Measurements from ENCODE around the gene RPL7L1.

Gene RPL7L1

GRCh38 chr6:42915732-42916131 is 36.3 kb downstream of the RPL7L1 start, which contains the start of gene PTCRA:
Gene PTCRA, plus strand, starts transcription at chr6:42916053. Its CDS starts 17 bp downstream, at chr6:42916070.
- H3K9ac ChIP-seq (ENCODE audit: low read depth, low read length) = no peak within 1 kb of the TSS

GRCh38 chr6:42916288-42916687 is 36.9 kb downstream of the RPL7L1 start:
- Histone ChIP-seq H3K4me3 (ENCODE audit: low read depth, low read length) (no peak overlapping the region), H3K9me3 (ENCODE audit: control insufficient read depth, insufficient read depth, low read length) (no peaks in the 10 kb centered on the region), H3K4me1 (ENCODE audit: control insufficient read depth, insufficient read depth, low read length) (no peaks in the 10 kb centered on the region), H3K36me3 (ENCODE audit: control insufficient read depth, insufficient read depth, low read length) (no peaks in the 10 kb centered on the region), H3K9ac (ENCODE audit: low read depth, low read length) (no peak overlapping the region), H3K27me3 (ENCODE audit: control insufficient read depth, insufficient read depth, low read length) (no peaks in the 10 kb centered on the region)

More at GRCh38 chr6:42915732-42916131, 36.3 kb downstream of the RPL7L1 start, which contains the start of gene PTCRA:
- H3K4me3 ChIP-seq (ENCODE audit: low read depth, low read length) = no peak within 1 kb of the TSS
- no peaks in the 10 kb centered on the region for H3K27me3 ChIP-seq (ENCODE audit: control insufficient read depth, insufficient read depth, low read length)
- H3K36me3 ChIP-seq (ENCODE audit: control insufficient read depth, insufficient read depth, low read length) = no peaks in the 10 kb centered on the region
- no peaks in the 10 kb centered on the region for H3K4me1 ChIP-seq (ENCODE audit: control insufficient read depth, insufficient read depth, low read length)
- H3K9me3 ChIP-seq (ENCODE audit: control insufficient read depth, insufficient read depth, low read length) = no peaks in the 10 kb centered on the region

- H3K9me3 ChIP-seq (ENCODE audit: control insufficient read depth, insufficient read depth, low read length) = no peaks in the 10 kb centered on the region
- H3K27me3 ChIP-seq (ENCODE audit: control insufficient read depth, insufficient read depth, low read length) = no peaks in the 10 kb centered on the region
- no peak overlapping the region for H3K4me3 ChIP-seq (ENCODE audit: low read depth, low read length)
- no peak overlapping the region for H3K9ac ChIP-seq (ENCODE audit: low read depth, low read length)
- H3K36me3 ChIP-seq (ENCODE audit: control insufficient read depth, insufficient read depth, low read length) = no peaks in the 10 kb centered on the region
- peaks cover 3% of the 10 kb centered on the region for H3K4me1 ChIP-seq (ENCODE audit: control insufficient read depth, insufficient read depth, low read length)
Observed at GRCh38 chr6:42921801-42922200, 42.4 kb downstream of the RPL7L1 start.

- Histone ChIP-seq H3K4me1 (ENCODE audit: control insufficient read depth, insufficient read depth, low read length) (peaks cover 3% of the 10 kb centered on the region), H3K9me3 (ENCODE audit: control insufficient read depth, insufficient read depth, low read length) (no peaks in the 10 kb centered on the region), H3K9ac (ENCODE audit: low read depth, low read length) (no peak overlapping the region), H3K27me3 (ENCODE audit: control insufficient read depth, insufficient read depth, low read length) (no peaks in the 10 kb centered on the region), H3K4me3 (ENCODE audit: low read depth, low read length) (no peak overlapping the region), H3K36me3 (ENCODE audit: control insufficient read depth, insufficient read depth, low read length) (no peaks in the 10 kb centered on the region)
Observed at GRCh38 chr6:42923666-42924065, 44.2 kb downstream of the RPL7L1 start.

GRCh38 chr6:42925248-42925857 is 45.9 kb downstream of the RPL7L1 start:
- Histone ChIP-seq H3K4me3 (ENCODE audit: low read depth, low read length) (peak overlapping the region; percentile 26), H3K9me3 (ENCODE audit: control insufficient read depth, insufficient read depth, low read length) (no peaks in the 10 kb centered on the region), H3K4me1 (ENCODE audit: control insufficient read depth, insufficient read depth, low read length) (peaks cover 3% of the 10 kb centered on the region), H3K27me3 (ENCODE audit: control insufficient read depth, insufficient read depth, low read length) (no peaks in the 10 kb centered on the region), H3K36me3 (ENCODE audit: control insufficient read depth, insufficient read depth, low read length) (no peaks in the 10 kb centered on the region), H3K9ac (ENCODE audit: low read depth, low read length) (peak overlapping the region; percentile 60)

- no peaks in the 10 kb centered on the region for H3K27me3 ChIP-seq (ENCODE audit: control insufficient read depth, insufficient read depth, low read length)
- H3K4me1 ChIP-seq (ENCODE audit: control insufficient read depth, insufficient read depth, low read length) = peaks cover 6% of the 10 kb centered on the region
- H3K9me3 ChIP-seq (ENCODE audit: control insufficient read depth, insufficient read depth, low read length) = no peaks in the 10 kb centered on the region
- H3K9ac ChIP-seq (ENCODE audit: low read depth, low read length) = peak within 1 kb of the TSS; percentile 94
- peaks cover under 1% of the 10 kb centered on the region for H3K36me3 ChIP-seq (ENCODE audit: control insufficient read depth, insufficient read depth, low read length)
- H3K4me3 ChIP-seq (ENCODE audit: low read depth, low read length) = peak within 1 kb of the TSS; percentile 77
Observed at GRCh38 chr6:42928986-42929820, 49.8 kb downstream of the RPL7L1 start, which contains the start of gene CNPY3. Gene CNPY3, plus strand, starts transcription at chr6:42929480. Its CDS starts 91 bp downstream, at chr6:42929571.

GRCh38 chr6:42929821-42930360 is 50.5 kb downstream of the RPL7L1 start:
- H3K4me3 ChIP-seq (ENCODE audit: low read depth, low read length) = peak overlapping the region; percentile 77
- peaks cover 4% of the 10 kb centered on the region for H3K36me3 ChIP-seq (ENCODE audit: control insufficient read depth, insufficient read depth, low read length)
- peaks cover 6% of the 10 kb centered on the region for H3K4me1 ChIP-seq (ENCODE audit: control insufficient read depth, insufficient read depth, low read length)
- no peaks in the 10 kb centered on the region for H3K9me3 ChIP-seq (ENCODE audit: control insufficient read depth, insufficient read depth, low read length)
- H3K9ac ChIP-seq (ENCODE audit: low read depth, low read length) = peak overlapping the region; percentile 94
- H3K27me3 ChIP-seq (ENCODE audit: control insufficient read depth, insufficient read depth, low read length) = no peaks in the 10 kb centered on the region

- peaks cover 17% of the 10 kb centered on the region for H3K36me3 ChIP-seq (ENCODE audit: control insufficient read depth, insufficient read depth, low read length)
- H3K9ac ChIP-seq (ENCODE audit: low read depth, low read length) = no peak overlapping the region
- H3K4me3 ChIP-seq (ENCODE audit: low read depth, low read length) = no peak overlapping the region
- no peaks in the 10 kb centered on the region for H3K9me3 ChIP-seq (ENCODE audit: control insufficient read depth, insufficient read depth, low read length)
- no peaks in the 10 kb centered on the region for H3K27me3 ChIP-seq (ENCODE audit: control insufficient read depth, insufficient read depth, low read length)
- H3K4me1 ChIP-seq (ENCODE audit: control insufficient read depth, insufficient read depth, low read length) = peaks cover 2% of the 10 kb centered on the region
Observed at GRCh38 chr6:42932412-42932811, 53.0 kb downstream of the RPL7L1 start.

- H3K4me3 ChIP-seq (ENCODE audit: low read depth, low read length) = no peak overlapping the region
Observed at GRCh38 chr6:42933205-42933604, 53.8 kb downstream of the RPL7L1 start.

GRCh38 chr6:42935322-42935721 is 55.9 kb downstream of the RPL7L1 start:
- H3K9me3 ChIP-seq (ENCODE audit: control insufficient read depth, insufficient read depth, low read length) = no peaks in the 10 kb centered on the region
- H3K4me3 ChIP-seq (ENCODE audit: low read depth, low read length) = no peak overlapping the region
- peaks cover 37% of the 10 kb centered on the region for H3K36me3 ChIP-seq (ENCODE audit: control insufficient read depth, insufficient read depth, low read length)
- H3K27me3 ChIP-seq (ENCODE audit: control insufficient read depth, insufficient read depth, low read length) = no peaks in the 10 kb centered on the region
- H3K4me1 ChIP-seq (ENCODE audit: control insufficient read depth, insufficient read depth, low read length) = peaks cover 4% of the 10 kb centered on the region
- H3K9ac ChIP-seq (ENCODE audit: low read depth, low read length) = no peak overlapping the region

More at GRCh38 chr6:42933205-42933604, 53.8 kb downstream of the RPL7L1 start:
- H3K27me3 ChIP-seq (ENCODE audit: control insufficient read depth, insufficient read depth, low read length) = no peaks in the 10 kb centered on the region
- peaks cover 2% of the 10 kb centered on the region for H3K4me1 ChIP-seq (ENCODE audit: control insufficient read depth, insufficient read depth, low read length)
- H3K9me3 ChIP-seq (ENCODE audit: control insufficient read depth, insufficient read depth, low read length) = no peaks in the 10 kb centered on the region
- H3K9ac ChIP-seq (ENCODE audit: low read depth, low read length) = no peak overlapping the region
- H3K36me3 ChIP-seq (ENCODE audit: control insufficient read depth, insufficient read depth, low read length) = peaks cover 25% of the 10 kb centered on the region

GRCh38 chr6:42936398-42936797 is 57.0 kb downstream of the RPL7L1 start:
- no peak overlapping the region for H3K9ac ChIP-seq (ENCODE audit: low read depth, low read length)

More at GRCh38 chr6:42936398-42936797, 57.0 kb downstream of the RPL7L1 start:
- peaks cover 37% of the 10 kb centered on the region for H3K36me3 ChIP-seq (ENCODE audit: control insufficient read depth, insufficient read depth, low read length)
- H3K4me1 ChIP-seq (ENCODE audit: control insufficient read depth, insufficient read depth, low read length) = peaks cover 4% of the 10 kb centered on the region
- H3K4me3 ChIP-seq (ENCODE audit: low read depth, low read length) = no peak overlapping the region
- no peaks in the 10 kb centered on the region for H3K27me3 ChIP-seq (ENCODE audit: control insufficient read depth, insufficient read depth, low read length)
- no peaks in the 10 kb centered on the region for H3K9me3 ChIP-seq (ENCODE audit: control insufficient read depth, insufficient read depth, low read length)

Data from iPS-15b (cell line).